Measurements from ENCODE around the gene VASN.
A peak's percentile ranks its signal among the peaks of the same experiment; 100 is the strongest.

VASN gene

GRCh38 chr16:4381072-4381934, 9.7 kb downstream of the VASN start:
- no peak for TF ChIP-seq YY1 (IDR thresholded peaks at IDR 0.05; ENCODE audit: insufficient read depth, insufficient read length)
- no peak for TF ChIP-seq ZNF274 (IDR thresholded peaks at IDR 0.05; ENCODE audit: low read depth, low read length)
- TF ChIP-seq SUZ12 (IDR thresholded peaks at IDR 0.05; ENCODE audit: extremely low read depth, insufficient read depth, insufficient read length): no peak
- Histone ChIP-seq H3K36me3 (ENCODE audit: insufficient read depth, insufficient read length, low read length) (peaks cover 61% of the 10 kb centered on the region), H3K4me3 (ENCODE audit: insufficient read length, low read depth) (no peak overlapping the region), H3K9me3 (ENCODE audit: insufficient read depth, low read length) (no peaks in the 10 kb centered on the region), H3K4me1 (ENCODE audit: insufficient read depth, insufficient read length) (peaks cover 47% of the 10 kb centered on the region), H3K27me3 (ENCODE audit: insufficient read depth, insufficient read length) (no peaks in the 10 kb centered on the region), H3K9ac (ENCODE audit: insufficient read length, low read depth) (no peak overlapping the region)
- no peak for DNase-seq (ENCODE audit: low read depth, low spot score)

GRCh38 chr16:4381935-4382794, 10.5 kb downstream of the VASN start:
- Histone ChIP-seq H3K4me1 (ENCODE audit: insufficient read depth, insufficient read length) (peaks cover 44% of the 10 kb centered on the region), H3K27me3 (ENCODE audit: insufficient read depth, insufficient read length) (no peaks in the 10 kb centered on the region), H3K9ac (ENCODE audit: insufficient read length, low read depth) (no peak overlapping the region), H3K36me3 (ENCODE audit: insufficient read depth, insufficient read length, low read length) (peaks cover 69% of the 10 kb centered on the region), H3K9me3 (ENCODE audit: insufficient read depth, low read length) (no peaks in the 10 kb centered on the region), H3K4me3 (ENCODE audit: insufficient read length, low read depth) (no peak overlapping the region)
- no peak for TF ChIP-seq SUZ12 (IDR thresholded peaks at IDR 0.05; ENCODE audit: extremely low read depth, insufficient read depth, insufficient read length)
- no peak for TF ChIP-seq ZNF274 (IDR thresholded peaks at IDR 0.05; ENCODE audit: low read depth, low read length)
- TF ChIP-seq YY1 (IDR thresholded peaks at IDR 0.05; ENCODE audit: insufficient read depth, insufficient read length): no peak
- DNase-seq (ENCODE audit: low read depth, low spot score): no peak

DNA sequence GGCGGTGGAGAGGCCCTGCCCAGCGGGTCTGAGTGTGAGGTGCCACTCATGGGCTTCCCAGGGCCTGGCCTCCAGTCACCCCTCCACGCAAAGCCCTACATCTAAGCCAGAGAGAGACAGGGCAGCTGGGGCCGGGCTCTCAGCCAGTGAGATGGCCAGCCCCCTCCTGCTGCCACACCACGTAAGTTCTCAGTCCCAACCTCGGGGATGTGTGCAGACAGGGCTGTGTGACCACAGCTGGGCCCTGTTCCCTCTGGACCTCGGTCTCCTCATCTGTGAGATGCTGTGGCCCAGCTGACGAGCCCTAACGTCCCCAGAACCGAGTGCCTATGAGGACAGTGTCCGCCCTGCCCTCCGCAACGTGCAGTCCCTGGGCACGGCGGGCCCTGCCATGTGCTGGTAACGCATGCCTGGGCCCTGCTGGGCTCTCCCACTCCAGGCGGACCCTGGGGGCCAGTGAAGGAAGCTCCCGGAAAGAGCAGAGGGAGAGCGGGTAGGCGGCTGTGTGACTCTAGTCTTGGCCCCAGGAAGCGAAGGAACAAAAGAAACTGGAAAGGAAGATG, 11.2 kb downstream of the VASN start:
- no peak overlapping the region for H3K4me3 ChIP-seq (ENCODE audit: insufficient read length, low read depth)
- H3K27me3 ChIP-seq (ENCODE audit: insufficient read depth, insufficient read length): no peaks in the 10 kb centered on the region
- H3K9me3 ChIP-seq (ENCODE audit: insufficient read depth, low read length): no peaks in the 10 kb centered on the region
- no peak for TF ChIP-seq ZNF274 (IDR thresholded peaks at IDR 0.05; ENCODE audit: low read depth, low read length)
- no peak for TF ChIP-seq SUZ12 (IDR thresholded peaks at IDR 0.05; ENCODE audit: extremely low read depth, insufficient read depth, insufficient read length)
- no peak for TF ChIP-seq YY1 (IDR thresholded peaks at IDR 0.05; ENCODE audit: insufficient read depth, insufficient read length)
- H3K4me1 ChIP-seq (ENCODE audit: insufficient read depth, insufficient read length): peaks cover 45% of the 10 kb centered on the region
- H3K9ac ChIP-seq (ENCODE audit: insufficient read length, low read depth): no peak overlapping the region
- DNase-seq (ENCODE audit: low read depth, low spot score): no peak
- peaks cover 73% of the 10 kb centered on the region for H3K36me3 ChIP-seq (ENCODE audit: insufficient read depth, insufficient read length, low read length)

DNA sequence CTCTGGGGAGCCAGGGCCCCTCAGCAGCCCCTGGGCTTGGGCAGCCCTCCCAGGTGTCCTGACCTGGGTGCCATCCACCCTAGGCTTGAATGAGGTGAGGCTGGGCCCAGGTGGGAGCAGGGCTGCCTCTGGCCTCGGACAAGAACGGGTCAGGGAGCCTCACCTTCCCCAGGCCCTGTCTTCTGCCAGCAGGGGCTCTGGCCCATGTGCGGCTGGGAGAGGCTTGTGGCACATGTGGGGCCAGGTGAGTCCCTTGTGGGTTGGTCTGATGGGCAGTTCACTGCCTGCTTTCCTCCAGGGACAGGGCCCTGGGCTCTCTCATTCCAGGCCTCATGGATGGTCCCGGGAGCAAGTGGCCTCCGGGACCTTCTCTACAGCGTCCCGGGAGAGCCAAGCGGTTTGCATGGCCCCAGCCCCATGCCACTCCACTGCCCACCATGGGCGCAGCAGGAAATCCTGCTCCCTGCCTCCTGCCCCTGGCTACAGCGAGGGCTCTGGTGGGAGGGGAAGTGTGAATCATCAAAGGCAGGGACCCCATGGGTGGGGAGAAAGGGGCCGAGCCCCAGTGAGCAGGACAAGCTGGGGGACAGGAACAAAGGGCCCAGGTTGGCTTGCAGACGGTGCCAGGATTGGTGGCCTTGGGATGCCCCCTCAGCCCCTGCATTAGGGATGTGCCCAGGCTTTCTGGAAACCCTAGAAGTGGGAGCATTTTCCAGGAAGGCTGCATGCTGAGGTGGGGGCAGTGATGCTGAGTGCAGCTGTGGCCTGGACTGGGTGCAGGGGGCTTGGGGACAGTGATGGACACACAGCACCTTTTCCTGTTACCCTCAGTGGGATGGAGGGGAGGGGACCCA, 12.2 kb downstream of the VASN start:
- Histone ChIP-seq H3K4me1 (ENCODE audit: insufficient read depth, insufficient read length) (peaks cover 45% of the 10 kb centered on the region), H3K27me3 (ENCODE audit: insufficient read depth, insufficient read length) (no peaks in the 10 kb centered on the region), H3K9ac (ENCODE audit: insufficient read length, low read depth) (peak overlapping the region; percentile 52), H3K4me3 (ENCODE audit: insufficient read length, low read depth) (no peak overlapping the region), H3K9me3 (ENCODE audit: insufficient read depth, low read length) (no peaks in the 10 kb centered on the region), H3K36me3 (ENCODE audit: insufficient read depth, insufficient read length, low read length) (peaks cover 68% of the 10 kb centered on the region)
- no peak for DNase-seq (ENCODE audit: low read depth, low spot score)
- TF ChIP-seq SUZ12 (IDR thresholded peaks at IDR 0.05; ENCODE audit: extremely low read depth, insufficient read depth, insufficient read length): no peak

DNA sequence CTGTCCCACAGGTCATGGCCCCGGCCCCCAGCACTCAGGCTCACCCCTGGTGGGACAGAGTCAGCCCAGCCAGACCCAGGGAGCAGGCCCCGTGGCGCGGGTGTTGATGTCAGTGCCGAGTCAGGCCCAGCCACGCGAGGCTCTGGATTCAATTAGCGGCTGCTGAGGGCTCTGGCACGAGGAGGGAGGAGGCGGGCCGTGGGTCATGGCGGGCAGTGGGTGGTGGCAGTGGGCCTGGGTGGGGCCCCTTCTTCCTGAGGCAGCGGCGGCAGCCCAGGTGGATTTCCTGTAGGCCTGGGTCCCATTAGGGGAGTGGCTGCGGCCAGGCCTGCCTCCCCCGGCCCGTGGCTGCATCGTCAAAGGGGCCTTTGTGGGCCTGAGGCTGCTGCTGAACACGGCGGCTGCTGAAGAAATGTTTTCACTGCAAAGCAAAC, 12.9 kb downstream of the VASN start:
- Histone ChIP-seq H3K4me3 (ENCODE audit: insufficient read length, low read depth) (no peak overlapping the region), H3K4me1 (ENCODE audit: insufficient read depth, insufficient read length) (peaks cover 44% of the 10 kb centered on the region), H3K27me3 (ENCODE audit: insufficient read depth, insufficient read length) (no peaks in the 10 kb centered on the region), H3K9me3 (ENCODE audit: insufficient read depth, low read length) (no peaks in the 10 kb centered on the region), H3K36me3 (ENCODE audit: insufficient read depth, insufficient read length, low read length) (peaks cover 62% of the 10 kb centered on the region), H3K9ac (ENCODE audit: insufficient read length, low read depth) (no peak overlapping the region)
- no peak for DNase-seq (ENCODE audit: low read depth, low spot score)
- TF ChIP-seq YY1 (IDR thresholded peaks at IDR 0.05; ENCODE audit: insufficient read depth, insufficient read length) (no peak), ZNF274 (IDR thresholded peaks at IDR 0.05; ENCODE audit: low read depth, low read length) (no peak), SUZ12 (IDR thresholded peaks at IDR 0.05; ENCODE audit: extremely low read depth, insufficient read depth, insufficient read length) (no peak)

DNA sequence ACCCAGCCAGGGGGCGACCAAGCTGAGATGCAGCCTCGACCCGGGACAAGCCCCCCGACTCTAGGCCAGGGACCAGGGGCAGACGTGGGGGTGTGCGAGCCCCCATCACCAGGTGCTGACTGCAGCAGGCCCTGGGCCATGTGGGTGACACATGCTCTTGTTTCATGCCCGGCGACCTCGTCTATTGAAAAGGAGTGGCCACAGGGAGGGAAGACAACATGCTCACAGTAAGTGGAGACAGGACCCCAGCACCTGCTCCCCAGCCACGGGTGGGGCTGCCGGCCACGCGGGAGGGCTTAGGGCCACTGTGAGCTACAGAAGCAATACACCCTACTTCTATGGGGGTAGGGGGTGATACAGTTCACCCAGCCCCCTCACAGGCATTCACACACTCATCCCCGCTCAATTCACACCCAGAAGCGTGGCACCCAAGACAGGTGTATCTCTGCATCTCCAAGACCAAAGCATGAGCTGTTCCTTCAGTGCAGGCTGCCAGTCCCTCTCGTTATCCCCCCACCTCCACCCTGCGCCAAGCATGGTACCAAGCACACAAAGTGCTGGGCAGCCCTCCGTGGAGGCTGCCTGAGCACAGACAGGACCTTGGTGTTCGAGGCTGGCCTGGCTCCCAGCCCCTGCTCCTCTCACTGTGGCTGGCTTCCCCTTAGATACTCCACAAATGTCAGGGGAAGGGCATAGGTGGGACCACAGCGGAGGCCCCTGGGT, 13.6 kb downstream of the VASN start:
- peaks cover 62% of the 10 kb centered on the region for H3K36me3 ChIP-seq (ENCODE audit: insufficient read depth, insufficient read length, low read length)
- H3K9me3 ChIP-seq (ENCODE audit: insufficient read depth, low read length): no peaks in the 10 kb centered on the region

More for the DNA sequence above, 13.6 kb downstream of the VASN start:
- no peak overlapping the region for H3K4me3 ChIP-seq (ENCODE audit: insufficient read length, low read depth)
- no peak for TF ChIP-seq SUZ12 (IDR thresholded peaks at IDR 0.05; ENCODE audit: extremely low read depth, insufficient read depth, insufficient read length)
- TF ChIP-seq YY1 (IDR thresholded peaks at IDR 0.05; ENCODE audit: insufficient read depth, insufficient read length): no peak
- no peak for TF ChIP-seq ZNF274 (IDR thresholded peaks at IDR 0.05; ENCODE audit: low read depth, low read length)
- no peaks in the 10 kb centered on the region for H3K27me3 ChIP-seq (ENCODE audit: insufficient read depth, insufficient read length)
- DNase-seq (ENCODE audit: low read depth, low spot score): no peak
- peaks cover 50% of the 10 kb centered on the region for H3K4me1 ChIP-seq (ENCODE audit: insufficient read depth, insufficient read length)
- peak overlapping the region; percentile 21 for H3K9ac ChIP-seq (ENCODE audit: insufficient read length, low read depth)
